Lung (tissue), 12 donors: ENCODE data around the gene NCS1. TPM values are rescaled to one million over a fixed set of nuclear protein-coding genes. Genes with fewer than 3 reads are reported as not detected.

Experiments used
- ATAC-seq: fragments of 200-7000 bp; cut with Tn5 transposase; one replicate; pipeline ENCODE4 v1.9.1; 2020; ENCODE audit warnings: moderate number of reproducible peaks; ENCODE audit not compliant: insufficient read depth, low FRiP score
- DNase-seq, 3 donors: peaks; one replicate each; pipeline ENCODE4 v3.0.0-alpha.2; 2013 to 2017
- H3K27ac ChIP-seq, 2 donors: one replicate each; pipeline ENCODE4 v1.5.1; 2013; ENCODE audit warnings: mild to moderate bottlenecking in 2 of 2, moderate library complexity in 2 of 2, control low read depth in 1 of 2, inconsistent platforms in 1 of 2, low read depth in 1 of 2, low read length in 1 of 2
- H3K27me3 ChIP-seq, 3 donors: one replicate each; pipeline ENCODE4 v1.5.1; 2013; ENCODE audit warnings: low read length in 2 of 3; ENCODE audit not compliant: control insufficient read depth in 3 of 3, insufficient read depth in 3 of 3
- H3K36me3 ChIP-seq, 4 donors: one replicate each; pipeline ENCODE4 v1.5.1; 2013; ENCODE audit warnings: low read length in 4 of 4, mild to moderate bottlenecking in 1 of 4, moderate library complexity in 1 of 4; ENCODE audit not compliant: control insufficient read depth in 4 of 4, insufficient read depth in 4 of 4
- H3K4me1 ChIP-seq, 5 donors: one replicate each; pipeline ENCODE4 v1.5.1; 2013; ENCODE audit warnings: low read length in 5 of 5, mild to moderate bottlenecking in 2 of 5, moderate library complexity in 1 of 5; ENCODE audit not compliant: control insufficient read depth in 5 of 5, insufficient read depth in 5 of 5
- H3K4me3 ChIP-seq: one replicate; pipeline ENCODE4 v1.5.1; 2013; ENCODE audit warnings: mild to moderate bottlenecking, control low read depth, moderate library complexity
- H3K9ac ChIP-seq, 2 donors: one replicate each; pipeline ENCODE4 v1.5.1; 2013; ENCODE audit warnings: low read length in 2 of 2, control low read depth in 1 of 2; ENCODE audit not compliant: insufficient read depth in 1 of 2
- H3K9me3 ChIP-seq, 4 donors: one replicate each; pipeline ENCODE4 v1.5.1; 2013; ENCODE audit warnings: low read length in 3 of 4, mild to moderate bottlenecking in 1 of 4, moderate library complexity in 1 of 4; ENCODE audit not compliant: control insufficient read depth in 4 of 4, insufficient read depth in 3 of 4
- WGBS, 2 donors: extraction: QIAGEN DNeasy Blood & Tissue Kit; methylation state at CpG; one replicate each; pipeline ENCODE4 v1.1.7; 2013; 5-methylcytosine and 5-hydroxymethylcytosine counted together
- polyA plus RNA-seq, 2 donors: library from polyadenylated mRNA; stranded (reverse); fragments of 200-250 nt; gene quantifications; one replicate each; pipeline ENCODE4 v1.2.1, GENCODE V29; 2013
- total RNA-seq, 2 donors: library from RNA; depleted of rRNA in 1 of 2; stranded (reverse); fragments of >200 nt in 1 of 2; gene quantifications; one replicate each; pipeline ENCODE4 v1.2.1, GENCODE V29; 2014 to 2021
- TF ChIP-seq, protein P1 (sequence below): IDR thresholded peaks from 2 replicates; pipeline ENCODE4 v1.5.1; 2012; ENCODE audit warnings: mild to moderate bottlenecking; ENCODE audit errors: control extremely low read depth, extremely low read depth
- donor health status: control.
- donor health status: control.
- donor health status: Bipolar disorder and iron deficiency.
- donor health status: healthy.
- donor health status: DM: yes; HTN: yes; CAD: no.

NCS1 gene
- total and polyA plus RNA-seq, 4 donors = 5.8 to 27.5 (median 6.5) TPM

DNA sequence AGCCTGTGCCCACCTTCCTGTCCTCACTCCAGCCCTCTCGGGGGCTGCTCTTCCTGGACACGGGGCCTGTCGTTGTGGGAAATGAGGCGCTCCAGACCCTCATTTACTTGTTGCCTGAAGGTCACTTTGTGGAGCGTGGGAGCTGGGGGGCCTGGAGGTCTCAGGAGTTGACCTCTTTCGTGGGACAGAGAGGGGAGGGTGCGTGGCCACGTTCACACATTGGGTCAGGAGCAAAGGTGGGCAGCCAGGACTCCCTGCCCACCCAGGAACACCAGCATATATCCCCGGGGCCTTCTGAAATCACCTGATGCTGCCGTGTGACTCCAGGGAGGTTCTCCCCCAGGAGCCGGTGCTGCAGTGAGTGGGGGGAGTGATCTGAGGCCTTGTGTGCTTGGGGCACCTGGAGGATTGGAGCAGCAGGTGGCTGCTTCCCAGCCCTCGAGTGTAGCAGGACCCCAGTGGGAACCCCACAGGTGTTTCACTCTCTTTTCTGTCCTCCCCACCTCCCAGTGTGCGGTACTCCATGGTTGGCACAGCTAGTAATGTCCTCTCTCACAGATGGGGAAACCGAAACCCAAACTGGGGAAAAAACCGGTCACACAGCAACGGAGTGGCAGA, 20.3 kb downstream of the NCS1 start:
- peaks cover 0 to 46% (median 3%) of the 10 kb centered on the region in 5 donors for H3K4me1 ChIP-seq

DNA sequence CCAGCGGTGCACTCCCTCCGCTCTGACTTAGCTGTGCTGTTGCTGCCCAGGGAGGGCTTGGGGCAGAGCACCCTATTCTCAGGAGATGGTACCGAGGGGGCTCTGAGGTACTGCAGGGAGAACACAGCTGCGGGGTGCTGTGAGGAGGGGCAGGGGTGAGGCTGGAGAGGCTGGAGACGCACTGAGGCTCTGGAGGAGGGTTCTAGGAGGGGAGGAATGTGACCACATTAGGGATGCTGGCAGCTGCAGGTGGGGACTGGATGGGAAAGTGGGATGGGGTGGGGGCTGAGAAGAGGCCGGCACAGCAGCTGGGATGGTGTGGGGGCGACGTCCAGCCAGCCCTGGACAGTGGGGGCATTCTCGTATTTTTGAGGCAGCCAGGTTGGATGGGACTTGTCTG, 20.9 kb downstream of the NCS1 start:
- Histone ChIP-seq H3K4me1 (peaks cover 0 to 46% (median 3%) of the 10 kb centered on the region in 5 donors), H3K27ac (no peak overlapping the region), H3K9me3 (peaks cover 0 to 2% (median 0%) of the 10 kb centered on the region in 4 donors), H3K9ac (no peak overlapping the region), H3K36me3 (no peaks in the 10 kb centered on the region), H3K4me3 (no peak overlapping the region), H3K27me3 (no peaks in the 10 kb centered on the region)
- 86 to 90% methylated on average over 9 of the region's 9 CpGs for WGBS, 2 donors
- ATAC-seq (no peak), DNase-seq (no peak)
- TF ChIP-seq, protein P1, sequence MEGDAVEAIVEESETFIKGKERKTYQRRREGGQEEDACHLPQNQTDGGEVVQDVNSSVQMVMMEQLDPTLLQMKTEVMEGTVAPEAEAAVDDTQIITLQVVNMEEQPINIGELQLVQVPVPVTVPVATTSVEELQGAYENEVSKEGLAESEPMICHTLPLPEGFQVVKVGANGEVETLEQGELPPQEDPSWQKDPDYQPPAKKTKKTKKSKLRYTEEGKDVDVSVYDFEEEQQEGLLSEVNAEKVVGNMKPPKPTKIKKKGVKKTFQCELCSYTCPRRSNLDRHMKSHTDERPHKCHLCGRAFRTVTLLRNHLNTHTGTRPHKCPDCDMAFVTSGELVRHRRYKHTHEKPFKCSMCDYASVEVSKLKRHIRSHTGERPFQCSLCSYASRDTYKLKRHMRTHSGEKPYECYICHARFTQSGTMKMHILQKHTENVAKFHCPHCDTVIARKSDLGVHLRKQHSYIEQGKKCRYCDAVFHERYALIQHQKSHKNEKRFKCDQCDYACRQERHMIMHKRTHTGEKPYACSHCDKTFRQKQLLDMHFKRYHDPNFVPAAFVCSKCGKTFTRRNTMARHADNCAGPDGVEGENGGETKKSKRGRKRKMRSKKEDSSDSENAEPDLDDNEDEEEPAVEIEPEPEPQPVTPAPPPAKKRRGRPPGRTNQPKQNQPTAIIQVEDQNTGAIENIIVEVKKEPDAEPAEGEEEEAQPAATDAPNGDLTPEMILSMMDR = no peak

More for the DNA sequence above, 20.3 kb downstream of the NCS1 start:
- 83 to 85% methylated on average over 16 of the region's 16 CpGs for WGBS, 2 donors
- no peak for DNase-seq
- Histone ChIP-seq H3K27me3 (no peaks in the 10 kb centered on the region), H3K9ac (no peak overlapping the region), H3K27ac (no peak overlapping the region), H3K9me3 (peaks cover 0 to 2% (median 0%) of the 10 kb centered on the region in 4 donors), H3K36me3 (no peaks in the 10 kb centered on the region), H3K4me3 (no peak overlapping the region)
- TF ChIP-seq, protein P1 = no peak
- ATAC-seq = no peak

DNA sequence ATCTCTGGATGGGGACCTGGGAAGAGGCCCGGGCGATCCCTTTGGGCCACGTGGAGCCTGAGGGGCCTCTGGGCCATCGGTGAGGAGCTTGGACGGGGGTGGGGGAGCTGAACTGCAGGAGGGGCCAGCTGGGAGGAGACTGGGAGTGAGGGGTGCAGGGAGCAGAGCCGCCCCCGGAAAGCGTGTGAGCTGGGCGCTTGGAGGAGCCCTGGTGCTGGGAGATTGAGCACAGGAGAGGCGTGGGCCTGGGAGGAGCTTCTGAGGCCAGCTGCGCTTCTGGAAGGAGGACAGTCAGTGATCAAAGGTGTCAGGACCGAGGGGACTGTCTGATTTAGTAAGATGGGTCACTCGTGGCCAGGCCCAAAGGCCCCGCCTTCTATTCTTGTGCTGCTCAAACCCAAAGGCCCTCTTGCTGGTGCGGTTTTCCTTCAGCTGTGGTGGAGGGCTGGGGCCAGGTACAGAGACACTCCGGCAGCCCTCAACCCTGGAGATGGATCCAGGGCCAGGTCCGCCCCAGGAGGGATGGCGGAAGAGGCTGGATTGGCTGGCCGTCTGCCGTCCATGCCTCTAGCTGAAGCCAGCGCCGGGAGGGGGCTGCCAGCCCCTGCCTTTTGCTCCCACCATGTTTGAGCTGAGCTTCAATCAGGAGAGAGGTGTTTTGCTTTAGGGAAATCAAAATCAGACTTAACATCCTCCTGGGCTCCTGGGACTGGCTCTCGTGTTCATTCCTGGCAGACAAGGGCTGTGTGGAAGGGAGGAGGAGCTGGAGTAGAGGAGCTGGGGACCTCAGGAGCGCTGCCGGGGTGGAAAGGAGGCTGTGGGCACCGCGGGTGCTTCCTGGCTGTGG, 21.6 kb downstream of the NCS1 start:
- TF ChIP-seq, protein P1 = no peak
- WGBS, 2 donors = 60 to 84% methylated on average over 27 of the region's 27 CpGs
- Histone ChIP-seq H3K9ac (no peak overlapping the region), H3K4me1 (peaks cover 0 to 48% (median 3%) of the 10 kb centered on the region in 5 donors), H3K36me3 (no peaks in the 10 kb centered on the region), H3K4me3 (no peak overlapping the region), H3K9me3 (peaks cover 0 to 2% (median 0%) of the 10 kb centered on the region in 4 donors), H3K27ac (no peak overlapping the region), H3K27me3 (no peaks in the 10 kb centered on the region)
- peak; percentile 38 to 69 (median 46) for DNase-seq
- no peak for ATAC-seq
